K562 (cell line): ENCODE results near the gene VDAC1. TPM values are rescaled to one million over a fixed set of nuclear protein-coding genes. Genes with fewer than 3 reads are reported as not detected.

Experiments
- ATAC-seq: fragments of 200-7000 bp; cut with Tn5 transposase; 3 replicates; pipeline ENCODE4 v1.9.1; 2020; ENCODE audit warnings: moderate library complexity
- BruUV-seq: library from RNA; stranded (reverse); fragments of 400-500 nt; replicated peaks from 2 replicates; lab custom pipeline; 2021; lab: Mats Ljungman, UMichigan
- CTCF ChIA-PET: fragments of 300-600 bp; formaldehyde crosslinking; extraction: SDS; loops from one replicate; lab custom pipeline; 2021; ENCODE audit warnings: low intra/inter-chr PET ratio; lab: Yijun Ruan, JAX
- POLR2A ChIA-PET: fragments of 300-600, 350-650 bp; sonication (Branson Sonifier 250); formaldehyde crosslinking; extraction: SDS; loops from one replicate; lab custom pipeline; 2021; ENCODE audit warnings: antibody characterized with exemption, inconsistent platforms; lab: Yijun Ruan, JAX
- DNase-seq, 4 experiments: peaks; one replicate each; pipeline versions ENCODE4 v3.0.0 to v3.0.0-alpha.2; 2011 to 2018; ENCODE audit warnings: low spot score in 3 of 4, mixed read lengths in 3 of 4; ENCODE audit errors: extremely low read depth in 1 of 4
- FAIRE-seq: peaks from 2 replicates; lab custom pipeline; 2011; peaks lifted over from hg19 to GRCh38; lab: Jason Lieb, UNC
- H2AFZ ChIP-seq: 2 replicates; pipeline ENCODE4 v1.6.0; 2011; ENCODE audit warnings: low read depth, low read length, control low read depth, inconsistent platforms
- H3K27ac ChIP-seq: fragments of 200-600 bp; 3 replicates; pipeline ENCODE4 v1.8.0; 2011; ENCODE audit warnings: low read depth, mild to moderate bottlenecking, control low read depth, inconsistent platforms, low read length, moderate library complexity, mixed read lengths; ENCODE audit errors: extremely low read depth
- H3K27me3 ChIP-seq, 2 experiments: fragments of 300-600 bp in 1 of 2; 2 replicates in 1 of 2; 3 replicates in 1 of 2; pipeline versions ENCODE4 v1.6.0 to v1.8.0; 2011; ENCODE audit warnings: inconsistent platforms in 2 of 2, low read length in 2 of 2, mild to moderate bottlenecking in 1 of 2, mixed read lengths in 1 of 2, moderate library complexity in 1 of 2; ENCODE audit not compliant: control insufficient read depth in 2 of 2, insufficient read depth in 2 of 2
- H3K36me3 ChIP-seq: fragments of 300-600 bp; 3 replicates; pipeline ENCODE4 v1.8.0; 2011; ENCODE audit warnings: mild to moderate bottlenecking, low read length, inconsistent platforms; ENCODE audit not compliant: control insufficient read depth, insufficient read depth
- H3K4me1 ChIP-seq, 2 experiments: fragments of 200-600 bp in 1 of 2; replicated peaks in 1 of 2; 2 replicates in 1 of 2; 3 replicates in 1 of 2; pipeline versions ENCODE4 v1.5.1 to v1.8.0; 2011; ENCODE audit warnings: inconsistent platforms in 2 of 2, low read length in 2 of 2, mild to moderate bottlenecking in 1 of 2, mixed read lengths in 1 of 2, moderate library complexity in 1 of 2; ENCODE audit not compliant: control insufficient read depth in 2 of 2, insufficient read depth in 2 of 2
- H3K4me2 ChIP-seq: 2 replicates; pipeline ENCODE4 v1.6.1; 2011; ENCODE audit warnings: low read length, control low read depth, inconsistent platforms, mixed read lengths; ENCODE audit not compliant: insufficient read depth
- H3K4me3 ChIP-seq: fragments of 200-600 bp; sonication (generic), shearing (Covaris generic); 2 replicates; pipeline ENCODE4 v1.5.1; 2016; ENCODE audit warnings: control low read depth, inconsistent platforms
- H3K79me2 ChIP-seq: fragments of 200-600 bp; 3 replicates; pipeline ENCODE4 v1.8.0; 2011; ENCODE audit warnings: low read length, inconsistent platforms; ENCODE audit not compliant: control insufficient read depth, insufficient read depth
- H3K9ac ChIP-seq, 2 experiments: 2 replicates each; pipeline versions ENCODE4 v1.6.0 to v1.6.1; 2011; ENCODE audit warnings: low read depth in 2 of 2, low read length in 2 of 2, control low read depth in 1 of 2, inconsistent platforms in 1 of 2, mild to moderate bottlenecking in 1 of 2, mixed read lengths in 1 of 2; ENCODE audit not compliant: insufficient read depth in 1 of 2
- H3K9me1 ChIP-seq: one replicate; pipeline ENCODE4 v1.6.0; 2011; ENCODE audit warnings: inconsistent platforms, mild to moderate bottlenecking, low read length, moderate library complexity; ENCODE audit not compliant: control insufficient read depth, insufficient read depth
- H3K9me3 ChIP-seq: replicated peaks from 2 replicates; pipeline ENCODE4 v1.5.1; 2011; ENCODE audit warnings: low read depth, low read length, inconsistent platforms; ENCODE audit not compliant: control insufficient read depth, insufficient read depth
- H4K20me1 ChIP-seq: replicated peaks from 2 replicates; pipeline ENCODE4 v1.6.1; 2011; ENCODE audit warnings: low read length, inconsistent platforms, mixed read lengths; ENCODE audit not compliant: control insufficient read depth, insufficient read depth
- ARID1B ChIP-seq: fragments of 450-650 bp; IDR thresholded peaks from 2 replicates; pipeline ENCODE4 v1.6.1; 2016; ENCODE audit warnings: antibody characterized with exemption, mild to moderate bottlenecking, inconsistent platforms
- ATF4 ChIP-seq: fragments of 450-650 bp; formaldehyde crosslinking; IDR thresholded peaks from 2 replicates; pipeline ENCODE4 v1.4.0; 2022; ENCODE audit warnings: mild to moderate bottlenecking, moderate library complexity
- CREM ChIP-seq: IDR thresholded peaks from 2 replicates; pipeline ENCODE4 v1.6.1; 2014; ENCODE audit warnings: antibody characterized with exemption, low read depth
- E2F3 ChIP-seq: fragments of 250-450 bp; sonication (Bioruptor Pico); IDR thresholded peaks from 2 replicates; pipeline ENCODE4 v1.4.0; 2020; ENCODE audit warnings: mild to moderate bottlenecking
- ESRRB ChIP-seq: fragments of 250-450 bp; sonication (Bioruptor Pico); IDR thresholded peaks from 2 replicates; pipeline ENCODE4 v1.5.0; 2020; ENCODE audit warnings: mild to moderate bottlenecking, moderate library complexity, borderline replicate concordance
- HIVEP1 ChIP-seq: fragments of 250-450 bp; sonication (Bioruptor Pico); IDR thresholded peaks from 2 replicates; pipeline ENCODE4 v1.4.0; 2020; ENCODE audit warnings: mild to moderate bottlenecking
- MBD2 ChIP-seq: sonication (generic); IDR thresholded peaks from 2 replicates; pipeline ENCODE4 v1.6.1; 2016; ENCODE audit warnings: low read depth, borderline replicate concordance
- PKNOX1 ChIP-seq: fragments of 450-650 bp; IDR thresholded peaks from 2 replicates; pipeline ENCODE4 v1.6.1; 2016
- PURB ChIP-seq: sonication (generic); formaldehyde crosslinking; IDR thresholded peaks from 2 replicates; pipeline ENCODE4 v1.9.0; 2021; ENCODE audit warnings: low read depth, mild to moderate bottlenecking, missing genetic modification reagents
- SRF ChIP-seq, 2 experiments: fragments of 250-450, 450-650 bp in 1 of 2; sonication (Bioruptor Pico) in 1 of 2; sonication (generic) in 1 of 2; formaldehyde crosslinking; IDR thresholded peaks; 2 replicates each; pipeline versions ENCODE4 v1.5.0 to v1.5.1; 2020 to 2022; ENCODE audit warnings: mild to moderate bottlenecking in 1 of 2, missing genetic modification reagents in 1 of 2
- SUPT5H ChIP-seq: fragments of 450-650 bp; IDR thresholded peaks from 2 replicates; pipeline ENCODE4 v1.6.1; 2016
- TCF7 ChIP-seq: sonication (generic); IDR thresholded peaks from 2 replicates; pipeline ENCODE4 v1.6.1; 2016; ENCODE audit warnings: antibody characterized with exemption, borderline replicate concordance
- TFAM ChIP-seq: fragments of 250-450 bp; sonication (Bioruptor Pico); conservative IDR thresholded peaks from 2 replicates; pipeline ENCODE4 v1.5.0; 2021; ENCODE audit warnings: mild to moderate bottlenecking, moderate library complexity
- ZC3H4 ChIP-seq: sonication (generic); formaldehyde crosslinking; IDR thresholded peaks from 2 replicates; pipeline ENCODE4 v1.9.0; 2021; ENCODE audit warnings: missing genetic modification reagents, borderline replicate concordance
- ZNF77 ChIP-seq: fragments of 250-450 bp; sonication (Bioruptor Pico); IDR thresholded peaks from 2 replicates; pipeline ENCODE4 v1.5.0; 2020
- WGBS: fragments of 100-300 bp; shearing (Covaris generic); methylation state at CpG from one replicate; pipeline ENCODE4 v1.1.6; 2016; ENCODE audit warnings: low coverage, mixed read lengths; ENCODE audit not compliant: insufficient coverage; ENCODE audit errors: missing lambda C conversion rate; 5-methylcytosine and 5-hydroxymethylcytosine counted together
- in situ Hi-C: fragments of 300-500 bp; cut with MboI; formaldehyde crosslinking; loops from 4 replicates; pipeline ENCODE4 v1.15.0; 2018; ENCODE audit warnings: inconsistent platforms, mixed read lengths
- intact Hi-C: fragments of 100-400 bp; cut with micrococcal nuclease; formaldehyde crosslinking; loops from 2 replicates; pipeline ENCODE4 v1.14.2; 2022
- polyA plus RNA-seq, 8 experiments: library from polyadenylated mRNA; depleted of rRNA in 4 of 8; stranded (reverse) in 5 of 8; unstranded in 3 of 8; fragments of >200 nt; fragmentation: Nextera tagmentation in 2 of 8; fragmentation: Illumina TruSeq in 1 of 8; extraction: Ambion mirVana in 2 of 8; extraction: Trizol in 1 of 8; gene quantifications; 2 replicates each; pipeline versions ENCODE4 v1.2.1 to v1.2.3, GENCODE V29; 2011 to 2014; ENCODE audit warnings: inconsistent platforms in 1 of 8, missing spikeins in 1 of 8
- total RNA-seq, 7 experiments: library from RNA; depleted of rRNA in 6 of 7; stranded (reverse); fragments of >200 nt in 6 of 7; fragmentation: Illumina TruSeq in 2 of 7; extraction: Trizol in 2 of 7; gene quantifications; 2 replicates each; pipeline versions ENCODE4 v1.2.1 to v1.2.3, GENCODE V29; 2011 to 2021; ENCODE audit warnings: low replicate concordance in 1 of 7
- TF ChIP-seq, protein P1 (sequence below): fragments of 250-450 bp; sonication (Bioruptor Pico); IDR thresholded peaks from 2 replicates; pipeline ENCODE4 v1.4.0; 2020; ENCODE audit warnings: mild to moderate bottlenecking, moderate library complexity, borderline replicate concordance

The VDAC1 gene
- total and polyA plus RNA-seq, 9 of the 15 experiments (the other 6 are each of a cell fraction or from before 2014, with no cell fraction given): 168 to 366 (median 293) TPM

DNA sequence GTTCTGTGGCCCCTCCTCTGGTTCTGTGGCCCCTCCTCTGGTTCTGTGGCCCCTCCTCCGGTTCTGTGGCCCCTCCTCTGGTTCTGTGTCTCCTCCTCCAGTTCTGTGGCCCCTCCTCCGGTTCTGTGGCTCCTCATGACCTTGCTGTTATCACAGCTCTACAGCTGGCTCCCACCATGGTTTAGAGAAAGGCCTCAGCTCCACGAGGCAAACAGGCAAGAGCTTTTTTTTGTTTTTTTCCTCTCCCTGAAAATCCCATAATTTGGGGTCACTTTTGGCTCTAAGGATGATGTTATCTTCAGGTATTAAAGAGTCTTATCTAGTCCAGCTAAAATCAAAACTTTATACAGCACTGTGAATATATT, 68.1 kb downstream of the VDAC1 start:
- ChIA-PET POLR2A (interaction anchor here (0.7 to 3.0 kb wide), 2 partner anchors 13 to 26 kb away, joined by 3 to 13 read pairs; no protein-coding TSS in a partner anchor), CTCF (interaction anchor here (0.6 kb wide), 2 partner anchors 12 to 44 kb away, joined by 5 to 6 read pairs; no protein-coding TSS in a partner anchor)
- H3K9me3 ChIP-seq: no peaks in the 10 kb centered on the region; the same call in 1 of the 2 replicates
- ATAC-seq (peak; percentile 68), DNase-seq (peak; percentile 83 to 92 (median 85)), FAIRE-seq (peak; percentile 86)
- peak overlapping the region; percentile 46 for H3K4me2 ChIP-seq
- H3K4me1 ChIP-seq: peaks cover 50 to 82% of the 10 kb centered on the region in 2 experiments
- intact Hi-C loops (no loop called here), in situ Hi-C loops (no loop called here)
- peak overlapping the region in 1 of 2 experiments; percentile 55; a peak in 2 of 4 replicates for H3K9ac ChIP-seq
- no peaks in the 10 kb centered on the region for H3K27me3 ChIP-seq
- BruUV-seq: no TSS peak
- peak overlapping the region; percentile 68 for H3K27ac ChIP-seq
- no peaks in the 10 kb centered on the region for H3K79me2 ChIP-seq
- H3K4me3 ChIP-seq: no peak overlapping the region
- WGBS: 0% methylated on average over 2 of the region's 3 CpGs
- H3K36me3 ChIP-seq: no peaks in the 10 kb centered on the region
- H2AFZ ChIP-seq: peak overlapping the region; percentile 17; the same call in 1 of the 2 replicates
- H3K9me1 ChIP-seq: peaks cover 3% of the 10 kb centered on the region
- no peaks in the 10 kb centered on the region for H4K20me1 ChIP-seq
- TF ChIP-seq ATF4 (CRISPR knock-in tag) (no peak), ESRRB (CRISPR knock-in tag) (no peak), ARID1B (peak; percentile 93), ZNF77 (CRISPR knock-in tag) (no peak), PURB (CRISPR knock-in tag) (no peak), E2F3 (CRISPR knock-in tag) (no peak), PKNOX1 (no peak), CREM (no peak), TFAM (no peak), MBD2 (peak; percentile 38; the same call in 1 of the 2 replicates), SUPT5H (no peak), TCF7 (no peak), SRF (CRISPR knock-in tag; IDR thresholded peaks at IDR 0.05) (no peak), HIVEP1 (CRISPR knock-in tag) (0 out of 2 replicates have a peak, but pooled peaks have one; percentile 18), ZC3H4 (CRISPR knock-in tag) (no peak)
- TF ChIP-seq, protein P1, sequence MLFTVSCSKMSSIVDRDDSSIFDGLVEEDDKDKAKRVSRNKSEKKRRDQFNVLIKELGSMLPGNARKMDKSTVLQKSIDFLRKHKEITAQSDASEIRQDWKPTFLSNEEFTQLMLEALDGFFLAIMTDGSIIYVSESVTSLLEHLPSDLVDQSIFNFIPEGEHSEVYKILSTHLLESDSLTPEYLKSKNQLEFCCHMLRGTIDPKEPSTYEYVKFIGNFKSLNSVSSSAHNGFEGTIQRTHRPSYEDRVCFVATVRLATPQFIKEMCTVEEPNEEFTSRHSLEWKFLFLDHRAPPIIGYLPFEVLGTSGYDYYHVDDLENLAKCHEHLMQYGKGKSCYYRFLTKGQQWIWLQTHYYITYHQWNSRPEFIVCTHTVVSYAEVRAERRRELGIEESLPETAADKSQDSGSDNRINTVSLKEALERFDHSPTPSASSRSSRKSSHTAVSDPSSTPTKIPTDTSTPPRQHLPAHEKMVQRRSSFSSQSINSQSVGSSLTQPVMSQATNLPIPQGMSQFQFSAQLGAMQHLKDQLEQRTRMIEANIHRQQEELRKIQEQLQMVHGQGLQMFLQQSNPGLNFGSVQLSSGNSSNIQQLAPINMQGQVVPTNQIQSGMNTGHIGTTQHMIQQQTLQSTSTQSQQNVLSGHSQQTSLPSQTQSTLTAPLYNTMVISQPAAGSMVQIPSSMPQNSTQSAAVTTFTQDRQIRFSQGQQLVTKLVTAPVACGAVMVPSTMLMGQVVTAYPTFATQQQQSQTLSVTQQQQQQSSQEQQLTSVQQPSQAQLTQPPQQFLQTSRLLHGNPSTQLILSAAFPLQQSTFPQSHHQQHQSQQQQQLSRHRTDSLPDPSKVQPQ (CRISPR knock-in tag): 0 out of 2 replicates have a peak, but pooled peaks have one; percentile 41
